CD4-positive, alpha-beta T cell treated with Interleukin-17A for 1 hour (primary cell): Measurements from ENCODE around the gene KSR2.
A peak's percentile ranks its signal among the peaks of the same experiment; 100 is the strongest.

ENCODE experiments used
- DNase-seq: peaks from one replicate; pipeline ENCODE4 v3.0.0-alpha.2; 2020

Gene KSR2

GRCh38 chr12:117596968-117597367, 371.8 kb downstream of the KSR2 start:
- DNase-seq: no peak

- no peak for DNase-seq
These were observed 373.0 kb downstream of the KSR2 start for GRCh38 chr12:117595751-117596150.

GRCh38 chr12:117594481-117594880, 374.3 kb downstream of the KSR2 start:
- no peak for DNase-seq

- no peak for DNase-seq
These were observed 374.9 kb downstream of the KSR2 start for GRCh38 chr12:117593815-117594400.

- no peak for DNase-seq
These were observed 376.0 kb downstream of the KSR2 start for GRCh38 chr12:117592588-117593305.

- no peak for DNase-seq
These were observed 377.8 kb downstream of the KSR2 start for GRCh38 chr12:117590999-117591398.

- no peak for DNase-seq
These were observed 378.4 kb downstream of the KSR2 start for GRCh38 chr12:117590386-117590785.

GRCh38 chr12:117589021-117589420, 379.8 kb downstream of the KSR2 start:
- no peak for DNase-seq

GRCh38 chr12:117587631-117588287, 381.0 kb downstream of the KSR2 start:
- DNase-seq: peak; percentile 10

- DNase-seq: no peak
These were observed 385.0 kb downstream of the KSR2 start for GRCh38 chr12:117583677-117584225.

GRCh38 chr12:117583092-117583491, 385.7 kb downstream of the KSR2 start:
- no peak for DNase-seq

GRCh38 chr12:117582135-117582784, 386.5 kb downstream of the KSR2 start:
- no peak for DNase-seq

- DNase-seq: no peak
These were observed 388.1 kb downstream of the KSR2 start for GRCh38 chr12:117580718-117581062.

- no peak for DNase-seq
These were observed 388.6 kb downstream of the KSR2 start for GRCh38 chr12:117580015-117580717.

GRCh38 chr12:117577122-117577657, 391.6 kb downstream of the KSR2 start:
- DNase-seq: no peak

- no peak for DNase-seq
These were observed 392.7 kb downstream of the KSR2 start for GRCh38 chr12:117576053-117576452.

GRCh38 chr12:117574655-117575054, 394.1 kb downstream of the KSR2 start:
- no peak for DNase-seq

- DNase-seq: no peak
These were observed 396.0 kb downstream of the KSR2 start for GRCh38 chr12:117572755-117573154.

GRCh38 chr12:117571321-117571720, 397.5 kb downstream of the KSR2 start:
- DNase-seq: no peak

GRCh38 chr12:117570608-117571007, 398.2 kb downstream of the KSR2 start:
- DNase-seq: no peak

GRCh38 chr12:117567644-117568216, 401.1 kb downstream of the KSR2 start:
- no peak for DNase-seq

- no peak for DNase-seq
These were observed 403.9 kb downstream of the KSR2 start for GRCh38 chr12:117564881-117565280.
